ENCODE results near the gene DAND5.
"Not testable (repeated sequence)": the region's sequence is repeated elsewhere in the genome, so short reads cannot be mapped to it uniquely, and the experiment has no call there.

The DAND5 gene

GRCh38 chr19:12946092-12946721 is 23.2 kb upstream of the DAND5 start:
- DNase-seq = peak; percentile 83

- no peak for DNase-seq
These were observed 22.5 kb upstream of the DAND5 start for GRCh38 chr19:12946731-12947496.

GRCh38 chr19:12947702-12948611 is 21.4 kb upstream of the DAND5 start:
- no peak for DNase-seq

GRCh38 chr19:12948612-12949362 is 20.6 kb upstream of the DAND5 start:
- no peak for DNase-seq

DNA sequence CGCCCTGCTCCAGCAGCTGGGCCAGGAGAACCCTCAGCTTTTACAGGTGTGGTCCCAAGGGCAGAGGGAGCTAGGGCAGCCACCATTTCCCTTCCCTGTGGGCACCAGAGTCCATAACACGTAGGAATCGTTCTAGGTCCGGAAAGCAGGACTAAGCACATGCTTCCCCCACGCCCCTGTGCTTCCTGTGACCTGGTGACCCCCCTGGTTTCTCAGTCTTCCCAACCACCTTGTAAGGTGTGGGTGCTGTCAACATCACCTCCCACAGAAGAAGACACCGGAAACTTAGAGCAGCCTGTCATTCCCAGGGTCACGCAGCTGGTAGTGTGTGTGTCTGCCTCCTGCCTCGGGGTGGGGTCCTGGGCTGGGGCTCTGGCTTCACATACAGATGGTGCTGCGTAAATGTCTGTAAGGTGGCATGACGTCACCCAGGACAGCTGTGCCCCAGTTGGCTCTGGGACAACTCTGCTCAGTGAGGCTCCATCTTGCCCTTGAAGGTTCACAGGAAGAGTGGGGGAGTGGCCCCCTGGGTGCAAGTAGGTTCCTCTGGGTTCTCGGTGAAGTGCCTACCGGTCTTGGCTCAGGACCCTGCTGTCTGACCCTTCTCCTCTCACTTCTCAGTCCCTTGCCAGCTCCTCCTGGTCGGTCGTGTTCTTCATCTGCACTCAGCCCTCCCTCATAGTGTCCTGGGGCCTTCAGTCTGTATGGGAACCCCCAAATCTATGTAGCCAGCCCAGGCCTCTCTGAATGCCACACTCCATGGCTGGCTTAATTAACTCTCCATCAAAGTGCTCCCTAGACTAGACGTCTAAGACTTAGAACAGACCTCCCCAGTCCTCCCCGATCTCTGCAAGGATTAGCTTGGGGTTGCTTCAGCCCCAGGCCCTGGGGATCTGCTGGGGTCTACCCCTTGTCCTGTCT is 19.8 kb upstream of the DAND5 start:
- no peak for DNase-seq

DNA sequence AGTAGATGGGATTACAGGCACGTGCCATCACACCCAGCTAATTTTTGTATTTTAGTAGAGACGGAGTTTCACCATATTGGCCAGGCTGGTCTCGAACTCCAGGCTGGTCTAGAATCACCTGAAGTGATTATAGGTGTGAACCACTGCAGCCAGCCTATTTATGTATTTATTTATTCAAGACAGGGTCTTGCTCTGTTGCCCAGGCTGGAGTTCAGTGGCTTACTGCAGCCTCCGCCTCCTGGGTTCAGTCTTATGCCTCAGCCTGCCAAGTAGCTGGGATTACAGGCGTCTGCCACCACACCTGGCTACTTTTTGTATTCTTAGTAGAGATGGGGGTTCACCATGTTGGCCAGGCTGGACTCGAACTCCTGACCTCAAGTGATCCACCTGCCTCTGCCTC is 17.3 kb upstream of the DAND5 start:
- not testable (repeated sequence) for DNase-seq

GRCh38 chr19:12952488-12953137 is 16.8 kb upstream of the DAND5 start:
- DNase-seq = peak; percentile 81

DNA sequence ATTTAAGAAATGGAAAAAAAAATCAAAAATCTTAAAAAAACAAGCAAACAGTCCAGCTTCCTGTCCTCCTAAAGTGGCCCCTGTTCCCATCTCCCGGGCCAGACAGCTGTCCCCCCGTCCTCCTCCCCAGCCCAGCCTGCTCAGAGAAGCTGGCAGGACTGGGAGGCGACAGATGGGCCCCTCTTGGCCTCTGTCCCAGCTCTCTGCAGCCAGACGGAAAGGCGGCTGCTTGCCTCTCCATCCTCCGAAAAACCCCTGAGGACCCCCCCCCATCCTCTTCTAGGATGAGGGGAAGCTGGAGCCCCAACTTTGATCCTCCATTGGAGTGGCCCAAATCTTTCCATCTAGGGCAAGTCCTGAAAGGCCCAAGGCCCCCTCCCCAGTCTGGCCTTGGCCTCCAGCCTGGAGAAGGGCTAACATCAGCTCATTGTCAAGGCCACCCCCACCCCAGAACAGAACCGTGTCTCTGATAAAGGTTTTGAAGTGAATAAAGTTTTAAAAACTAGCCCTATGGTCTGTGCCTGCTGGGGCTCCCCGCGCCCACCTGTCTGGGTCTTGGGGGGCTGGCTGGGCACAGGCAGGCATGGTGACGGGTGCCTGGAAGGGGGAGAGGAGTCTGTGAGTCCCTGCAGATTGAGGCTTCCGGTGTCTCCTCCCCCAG is 16.1 kb upstream of the DAND5 start:
- DNase-seq = peak; percentile 49

DNA sequence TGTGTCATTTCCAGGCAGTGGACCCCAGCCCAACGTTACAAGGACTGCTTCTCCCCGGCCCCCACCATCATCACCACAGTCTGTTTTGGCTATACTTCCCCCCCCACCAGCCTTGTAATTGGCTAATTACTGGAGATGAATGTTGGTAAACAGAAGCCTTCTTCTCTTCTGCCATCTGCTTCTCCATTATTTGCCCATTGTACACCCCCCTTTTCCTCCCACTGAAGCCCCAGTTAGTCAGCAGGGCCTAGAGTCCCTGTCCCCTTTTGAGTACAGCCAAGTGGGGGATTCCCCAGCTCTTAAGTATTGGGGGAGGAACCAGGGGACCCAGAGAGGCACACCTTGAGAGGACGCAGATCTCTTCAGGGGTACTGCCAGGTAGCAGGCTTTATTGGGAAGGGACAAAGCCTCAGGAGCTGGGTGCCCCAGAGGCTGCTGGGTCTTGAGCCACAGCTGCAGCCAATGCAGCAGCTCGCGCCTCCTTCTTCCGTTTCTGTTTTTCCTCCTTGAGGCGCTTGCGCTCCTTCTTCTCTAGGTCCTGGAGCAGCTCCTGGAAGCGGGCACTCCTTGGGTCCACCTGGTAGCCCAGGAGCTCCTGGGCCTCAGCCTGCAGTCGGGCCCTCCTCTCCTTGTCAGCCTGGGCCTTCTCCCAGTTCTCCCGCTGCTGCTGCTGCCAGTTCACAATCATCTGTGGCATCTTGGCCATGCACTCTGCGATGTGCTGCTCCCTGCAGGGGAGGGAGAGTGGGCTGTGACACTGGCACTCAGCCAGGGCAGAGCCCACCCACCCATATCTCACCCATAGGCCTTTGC is 15.4 kb upstream of the DAND5 start:
- no peak for DNase-seq

DNA sequence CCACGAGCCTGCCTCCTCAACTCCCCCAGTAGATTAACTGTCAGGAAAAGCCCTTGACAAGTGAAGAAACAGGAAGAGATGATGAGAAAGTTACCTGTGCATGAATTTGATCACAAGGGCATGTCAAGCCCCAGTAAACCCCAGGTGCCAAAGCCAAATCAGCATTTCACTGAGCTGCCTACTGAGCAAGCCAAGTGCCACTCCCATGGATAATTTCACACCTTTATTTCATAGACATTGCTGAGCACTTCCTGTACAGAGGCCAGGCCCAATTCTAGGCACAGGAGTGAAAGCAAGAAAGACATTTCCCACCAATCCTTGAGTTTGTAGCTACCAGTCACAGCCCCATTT is 14.8 kb upstream of the DAND5 start:
- no peak for DNase-seq

DNA sequence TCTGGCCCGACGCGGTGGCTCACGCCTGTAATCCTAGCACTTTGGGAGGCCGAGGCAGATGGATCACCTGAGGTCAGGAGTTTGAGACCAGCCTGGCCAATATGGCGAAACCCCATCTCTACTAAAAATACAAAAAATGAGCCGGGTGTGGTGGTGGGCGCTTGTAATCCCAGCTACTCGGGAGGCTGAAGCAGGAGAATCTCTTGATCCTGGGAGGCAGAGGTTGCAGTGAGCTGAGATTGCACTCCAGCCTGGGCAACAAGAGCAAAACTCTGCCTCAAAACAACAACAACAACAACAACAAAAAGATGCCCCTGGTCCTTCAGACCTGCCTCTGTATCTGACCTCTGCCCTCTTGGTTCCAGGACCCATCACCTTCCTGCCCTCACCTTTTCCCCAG is 13.8 kb upstream of the DAND5 start:
- DNase-seq = not testable (repeated sequence)

DNA sequence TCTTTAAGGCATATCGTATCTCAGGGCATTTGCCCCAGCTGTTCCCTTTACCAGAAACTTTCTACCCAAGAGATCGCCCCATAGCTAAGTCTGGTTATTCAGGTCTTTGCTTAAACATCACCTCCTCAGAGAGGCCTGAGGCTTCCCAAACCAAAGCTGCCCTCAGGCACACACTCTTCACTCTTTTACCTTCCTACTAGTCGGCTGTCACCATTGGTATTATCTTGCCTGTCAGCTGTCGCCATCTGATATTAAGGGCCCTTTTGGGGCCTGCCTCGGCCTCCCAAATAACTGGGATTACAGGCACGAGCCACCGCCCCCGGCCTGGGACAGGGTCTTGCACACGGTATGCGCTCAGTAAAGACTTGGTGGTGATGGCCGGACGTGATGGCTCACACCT is 13.4 kb upstream of the DAND5 start:
- no peak for DNase-seq

DNA sequence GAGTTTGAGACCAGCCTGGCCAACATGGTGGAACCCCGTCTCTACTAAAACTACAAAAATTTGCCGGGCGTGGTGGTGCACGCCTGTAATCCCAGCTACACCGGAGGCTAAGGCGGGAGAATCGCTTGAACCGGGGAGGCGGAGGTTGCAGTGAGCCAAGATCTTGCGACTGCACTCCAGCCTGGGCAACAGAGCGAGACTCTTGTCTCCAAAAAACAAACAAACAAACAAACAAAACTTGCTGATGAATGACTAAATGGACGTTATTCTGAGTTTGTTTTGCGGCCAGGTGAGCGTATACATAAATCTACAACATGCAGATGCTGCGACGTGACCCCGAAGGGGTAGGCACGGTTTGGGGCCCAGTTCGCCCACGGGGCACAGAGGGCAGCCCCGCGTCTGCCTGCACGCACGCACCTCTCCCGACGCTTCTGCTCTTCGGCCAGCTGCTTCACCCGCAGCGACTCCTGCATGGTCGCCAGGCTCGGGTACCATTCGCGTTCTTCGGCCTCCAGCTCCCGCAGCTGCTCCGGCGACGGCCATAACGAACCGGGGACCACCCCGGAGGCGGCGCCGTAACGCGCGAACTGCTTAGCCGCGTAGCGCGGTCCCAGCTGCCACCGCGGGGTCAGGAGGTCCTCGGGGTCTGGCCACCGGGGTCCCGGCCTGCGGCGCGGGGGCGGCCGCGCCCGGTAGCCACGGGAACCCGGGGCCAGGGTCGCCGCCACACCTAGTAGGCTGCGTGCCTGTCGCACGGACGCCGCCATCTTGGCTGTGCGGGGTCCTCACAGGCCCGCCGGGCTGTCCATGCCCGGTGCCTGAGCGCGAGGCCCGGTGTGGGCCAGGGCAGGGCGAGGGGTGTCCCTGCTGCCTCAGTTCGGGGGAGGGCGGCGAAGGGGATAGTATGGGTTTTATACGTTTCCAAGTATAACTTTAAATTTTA is 12.7 kb upstream of the DAND5 start, which contains the start of gene GADD45GIP1:
Gene GADD45GIP1 (minus strand): TSS at position 778 of the 943 bp plus-strand sequence. CDS start 11 bp downstream, at position 767.
- DNase-seq = peak; percentile 84

DNA sequence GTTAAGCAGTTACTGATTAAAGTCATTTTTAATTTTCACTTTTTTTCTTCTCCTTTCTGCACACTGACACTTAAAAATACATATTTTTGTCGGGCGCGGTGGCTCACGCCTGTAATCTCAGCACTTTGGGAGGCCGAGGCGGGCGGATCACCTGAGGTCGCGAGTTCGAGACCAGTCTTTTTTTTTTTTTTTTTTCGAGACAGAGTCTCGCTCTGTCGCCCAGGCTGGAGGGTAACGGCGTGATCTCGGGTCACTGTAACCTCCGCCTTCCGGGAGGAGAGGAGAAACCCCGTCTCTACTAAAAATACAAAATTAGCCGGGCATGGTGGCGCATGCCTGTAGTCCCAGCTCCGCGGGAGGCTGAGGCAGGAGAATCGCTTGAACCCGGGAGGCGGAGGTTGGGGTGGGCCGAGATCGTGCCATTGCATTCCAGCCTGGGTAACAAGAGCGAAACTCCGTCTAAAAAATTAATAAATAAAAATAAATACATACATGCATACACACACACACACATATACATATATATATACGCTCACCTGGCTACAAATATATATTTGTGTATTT is 11.9 kb upstream of the DAND5 start:
- DNase-seq = not testable (repeated sequence)

- no peak for DNase-seq
These were observed 9.9 kb upstream of the DAND5 start for GRCh38 chr19:12959481-12959880.

DNA sequence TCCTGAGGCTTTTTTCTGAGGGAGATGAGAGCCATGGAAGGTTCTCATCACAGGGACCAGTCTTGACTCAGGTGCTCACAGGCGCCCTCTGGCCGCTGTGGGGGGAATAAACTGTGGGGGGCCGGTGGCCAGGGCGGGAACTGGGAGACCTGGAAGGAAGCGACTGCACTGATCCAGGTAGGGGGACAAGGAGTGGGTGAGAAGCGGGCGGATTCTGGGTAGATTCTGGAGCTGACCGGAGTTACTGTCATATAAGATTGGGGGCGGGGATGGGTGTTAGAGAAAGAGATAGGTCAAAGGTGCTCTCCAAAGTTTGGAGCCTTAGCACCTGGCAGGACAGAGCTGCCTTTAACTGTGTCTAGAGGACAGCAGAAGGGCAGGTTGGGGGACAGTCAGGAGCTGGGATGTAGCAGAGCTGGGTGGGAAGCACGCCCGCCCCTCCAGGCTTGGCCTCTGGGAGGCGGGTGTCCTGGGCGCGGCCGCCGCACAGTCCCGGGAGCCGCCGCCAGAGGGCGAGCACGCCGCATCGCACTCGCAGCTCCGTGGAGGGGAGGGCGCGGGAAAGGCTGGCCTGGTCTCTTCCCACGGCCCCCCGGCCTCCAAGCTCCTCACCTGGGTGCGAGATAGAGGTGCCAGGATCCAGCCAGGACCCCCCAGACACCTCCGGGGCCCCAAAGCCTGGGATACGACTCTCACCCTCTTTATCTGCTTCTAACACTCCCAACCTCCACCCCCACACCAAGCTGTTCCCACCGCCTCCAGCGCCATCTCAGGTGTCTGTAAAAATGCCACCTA is 4.2 kb upstream of the DAND5 start:
- DNase-seq = peak; percentile 73

- no peak for DNase-seq
These were observed 3.6 kb upstream of the DAND5 start for GRCh38 chr19:12965812-12966135.

Data from fibroblast of skin of right biceps (primary cell).